GM12878 (cell line): ENCODE data around the gene C1QL4.

Source experiments
- POLR2A ChIP-seq: IDR thresholded peaks from 2 replicates; pipeline ENCODE4 v1.6.1; 2011; ENCODE audit warnings: low read depth, mild to moderate bottlenecking, low read length
- ZNF217 ChIP-seq: fragments of 450-650 bp; IDR thresholded peaks from 2 replicates; pipeline ENCODE4 v1.6.1; 2017; ENCODE audit warnings: antibody characterized with exemption, mild to moderate bottlenecking
- TF ChIP-seq, protein P1 (sequence below): IDR thresholded peaks from 2 replicates; pipeline ENCODE4 v1.6.1; 2012; ENCODE audit warnings: low read depth, low read length, improper control_type of control experiment
- TF ChIP-seq, protein P2 (sequence below), 3 experiments: IDR thresholded peaks in 2 of 3; conservative IDR thresholded peaks in 1 of 3; 2 replicates each; pipeline ENCODE4 v1.5.1; 2011; ENCODE audit warnings: low read depth in 3 of 3, low read length in 3 of 3, mild to moderate bottlenecking in 3 of 3, control low read depth in 2 of 3, moderate library complexity in 2 of 3, inconsistent platforms in 1 of 3, mixed read lengths in 1 of 3; ENCODE audit not compliant: control insufficient read depth in 2 of 3, insufficient read depth in 1 of 3; ENCODE audit errors: extremely low read depth in 1 of 3

DNA sequence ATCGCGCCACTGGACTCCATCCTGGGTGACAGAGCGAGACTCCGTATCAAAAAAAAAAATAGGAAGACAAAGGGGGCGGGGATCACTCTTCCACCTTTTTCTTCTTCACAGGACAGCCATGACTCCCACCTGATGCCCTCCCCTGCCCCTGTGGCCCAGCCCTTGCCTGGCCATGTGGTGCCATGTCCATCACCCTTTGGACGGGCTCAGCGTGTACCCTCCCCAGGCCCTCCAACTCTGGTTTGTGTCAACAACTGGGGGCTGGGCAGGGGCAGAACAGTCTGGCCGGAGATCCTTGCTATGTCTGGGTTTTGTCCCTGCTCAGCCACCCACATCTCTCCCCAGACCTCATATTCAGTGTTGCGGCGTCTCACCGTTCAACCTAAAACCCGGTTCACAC, 8.2 kb downstream of the C1QL4 start:
- TF ChIP-seq, protein P1, sequence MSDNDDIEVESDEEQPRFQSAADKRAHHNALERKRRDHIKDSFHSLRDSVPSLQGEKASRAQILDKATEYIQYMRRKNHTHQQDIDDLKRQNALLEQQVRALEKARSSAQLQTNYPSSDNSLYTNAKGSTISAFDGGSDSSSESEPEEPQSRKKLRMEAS: no peak
- TF ChIP-seq, protein P2, sequence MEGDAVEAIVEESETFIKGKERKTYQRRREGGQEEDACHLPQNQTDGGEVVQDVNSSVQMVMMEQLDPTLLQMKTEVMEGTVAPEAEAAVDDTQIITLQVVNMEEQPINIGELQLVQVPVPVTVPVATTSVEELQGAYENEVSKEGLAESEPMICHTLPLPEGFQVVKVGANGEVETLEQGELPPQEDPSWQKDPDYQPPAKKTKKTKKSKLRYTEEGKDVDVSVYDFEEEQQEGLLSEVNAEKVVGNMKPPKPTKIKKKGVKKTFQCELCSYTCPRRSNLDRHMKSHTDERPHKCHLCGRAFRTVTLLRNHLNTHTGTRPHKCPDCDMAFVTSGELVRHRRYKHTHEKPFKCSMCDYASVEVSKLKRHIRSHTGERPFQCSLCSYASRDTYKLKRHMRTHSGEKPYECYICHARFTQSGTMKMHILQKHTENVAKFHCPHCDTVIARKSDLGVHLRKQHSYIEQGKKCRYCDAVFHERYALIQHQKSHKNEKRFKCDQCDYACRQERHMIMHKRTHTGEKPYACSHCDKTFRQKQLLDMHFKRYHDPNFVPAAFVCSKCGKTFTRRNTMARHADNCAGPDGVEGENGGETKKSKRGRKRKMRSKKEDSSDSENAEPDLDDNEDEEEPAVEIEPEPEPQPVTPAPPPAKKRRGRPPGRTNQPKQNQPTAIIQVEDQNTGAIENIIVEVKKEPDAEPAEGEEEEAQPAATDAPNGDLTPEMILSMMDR (IDR thresholded peaks at IDR 0.05 in 2 of 3, conservative IDR thresholded peaks at IDR 0.05 in 1 of 3; ENCODE audit: control insufficient read depth in 2 of 3, extremely low read depth in 1 of 3, insufficient read depth in 1 of 3, low read depth in 3 of 3, low read length in 3 of 3): no peak
- TF ChIP-seq POLR2A: no peak
- no peak for TF ChIP-seq ZNF217
